SIG-M5 (cell line): Measurements from ENCODE around the gene ZNF438.
"Not testable (repeated sequence)": the region's sequence is repeated elsewhere in the genome, so short reads cannot be mapped to it uniquely, and the experiment has no call there.

ENCODE experiments used
- DNase-seq: peaks from one replicate; lab custom pipeline; 2025; lab: John Stamatoyannopoulos, UW

The ZNF438 gene

GRCh38 chr10:30804478-30805055, 227.1 kb downstream of the ZNF438 start:
- no peak for DNase-seq

- no peak for DNase-seq
Observed at GRCh38 chr10:30803892-30804322, 227.8 kb downstream of the ZNF438 start.

GRCh38 chr10:30803058-30803457, 228.6 kb downstream of the ZNF438 start:
- no peak for DNase-seq

GRCh38 chr10:30800368-30800767, 231.3 kb downstream of the ZNF438 start:
- no peak for DNase-seq

- DNase-seq: no peak
Observed at GRCh38 chr10:30798646-30799185, 232.9 kb downstream of the ZNF438 start.

GRCh38 chr10:30795024-30795423, 236.6 kb downstream of the ZNF438 start:
- DNase-seq: not testable (repeated sequence)
